HG03108 (cell line): ENCODE results near the gene TBC1D10A.
"Not testable (repeated sequence)": the region's sequence is repeated elsewhere in the genome, so short reads cannot be mapped to it uniquely, and the experiment has no call there.

Source experiments
- ATAC-seq: cut with Tn5 transposase; IDR thresholded peaks from one replicate; pipeline ENCODE4 v1.9.1; 2021; ENCODE audit warnings: moderate library complexity; ENCODE audit not compliant: unreplicated experiment

Gene TBC1D10A

DNA sequence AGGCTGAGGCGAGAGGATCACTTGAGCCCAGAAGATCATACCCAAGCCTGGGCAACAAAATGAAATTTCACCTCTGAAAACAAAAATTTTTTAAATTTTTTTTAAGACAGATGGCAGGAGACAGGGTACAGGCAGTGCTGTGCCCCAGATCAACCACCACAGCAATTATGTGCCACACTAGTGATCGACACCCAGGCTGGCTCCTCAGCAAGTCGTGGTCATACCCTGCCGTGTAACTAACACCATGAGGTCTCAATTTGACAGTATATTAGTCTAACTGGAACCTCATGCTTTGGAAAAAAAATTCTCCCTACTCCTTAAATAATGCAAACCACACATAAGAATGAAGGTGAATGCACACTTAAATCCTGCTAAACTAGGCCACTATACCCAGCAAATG lies 21.7 kb upstream of the TBC1D10A start:
- ATAC-seq, result no peak

DNA sequence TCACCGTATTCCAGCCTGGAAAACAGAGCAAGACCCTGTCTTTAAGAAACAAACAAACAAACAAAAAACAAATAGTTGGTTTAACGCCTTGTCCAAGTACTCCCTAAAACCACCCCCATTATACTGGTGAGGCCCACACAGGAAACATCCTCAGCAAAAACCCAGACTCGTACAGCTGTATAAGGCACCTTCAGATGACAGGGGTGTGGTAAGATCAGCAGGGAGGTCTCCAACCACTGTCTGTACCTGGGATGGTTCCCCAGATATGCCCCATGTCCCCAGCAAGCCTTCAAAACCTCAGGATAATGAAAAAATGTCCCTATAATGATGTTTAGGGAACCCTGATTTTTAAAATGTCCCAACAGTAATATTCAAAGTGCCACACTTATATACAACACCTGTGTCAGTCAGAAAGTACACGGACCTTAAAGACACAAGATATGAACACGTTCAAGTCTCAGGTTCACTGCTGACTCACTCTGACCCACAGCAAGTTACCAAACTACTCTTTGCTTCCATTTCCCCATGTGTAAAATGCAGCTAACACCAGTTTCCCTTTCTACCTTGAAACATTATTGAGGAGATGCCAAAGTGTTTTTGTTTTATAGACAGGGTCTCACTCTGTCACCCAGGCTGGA lies 20.6 kb upstream of the TBC1D10A start:
- no peak for ATAC-seq

DNA sequence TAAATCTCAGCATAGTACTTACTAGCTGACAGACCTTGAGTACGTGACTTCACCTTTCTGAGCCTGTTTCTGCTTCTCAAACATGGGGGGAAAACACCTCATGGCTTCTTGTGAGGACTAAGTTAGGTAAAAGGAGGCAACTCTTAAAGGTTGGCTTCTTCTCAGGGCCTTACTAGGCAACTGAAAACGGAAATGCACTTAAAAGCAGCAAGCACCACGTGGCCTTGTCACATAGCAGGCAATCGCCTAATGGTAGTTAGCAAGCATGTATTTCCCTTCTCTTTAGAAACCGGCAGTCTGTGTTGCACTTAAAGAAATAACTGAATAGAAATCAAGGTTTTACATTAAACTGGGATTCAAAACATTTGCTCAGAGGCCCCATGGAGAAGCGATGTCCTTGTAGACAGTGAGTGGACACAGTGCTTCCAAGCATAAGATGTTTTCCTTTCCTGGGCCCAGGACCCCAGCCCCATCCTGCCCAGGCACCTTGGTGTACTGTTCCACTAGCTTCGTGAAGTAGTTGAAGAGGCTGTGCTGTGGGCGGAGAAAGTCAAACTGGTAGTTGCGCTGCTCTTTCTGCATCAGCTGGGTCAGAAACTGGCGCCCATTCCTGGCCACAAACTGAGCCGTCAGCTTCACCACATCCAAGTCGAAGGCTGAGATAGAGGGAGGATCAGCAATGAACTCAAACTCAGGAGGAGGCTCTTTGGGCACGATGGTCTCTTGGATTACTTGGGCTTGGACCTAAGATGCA lies 17.9 kb upstream of the TBC1D10A start:
- ATAC-seq, result no peak

DNA sequence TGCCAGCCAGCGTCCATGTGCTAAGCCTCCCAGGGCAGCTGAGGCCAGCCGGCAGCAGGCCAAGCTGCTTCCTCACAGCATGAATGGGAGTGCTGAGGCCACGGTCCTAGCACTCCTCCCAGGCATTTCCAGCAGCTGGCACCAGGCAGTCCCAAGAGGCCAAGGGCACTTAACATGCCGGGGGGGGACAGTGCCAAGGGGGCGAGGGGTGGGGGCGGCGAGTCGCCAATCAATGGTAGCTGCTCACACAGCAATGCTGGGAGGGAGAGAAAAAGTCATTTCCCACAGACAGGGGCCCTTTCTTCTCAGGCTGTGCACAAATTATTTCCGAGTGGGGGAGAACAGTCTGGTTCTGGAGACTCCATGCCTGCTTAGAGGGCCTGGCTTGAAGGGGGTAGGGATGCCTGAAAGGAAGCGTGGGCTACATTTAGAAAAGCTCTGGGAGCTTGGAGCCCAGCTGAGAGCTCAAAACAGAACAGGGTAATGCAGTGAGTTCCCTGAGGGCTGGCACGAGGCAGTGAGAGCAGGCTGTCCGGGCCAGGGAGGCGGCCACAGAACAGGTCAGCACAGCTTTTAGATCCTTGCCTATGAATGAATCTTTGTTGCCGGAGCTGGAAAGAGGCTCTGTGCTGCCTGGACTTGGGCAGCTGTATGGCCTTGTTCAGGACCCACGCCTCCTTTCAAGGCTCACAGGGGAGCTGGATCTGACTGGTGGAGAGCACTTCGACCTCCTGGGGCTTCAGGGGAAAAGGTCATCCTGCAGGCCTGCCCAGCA lies 14.4 kb upstream of the TBC1D10A start:
- ATAC-seq, result no peak

DNA sequence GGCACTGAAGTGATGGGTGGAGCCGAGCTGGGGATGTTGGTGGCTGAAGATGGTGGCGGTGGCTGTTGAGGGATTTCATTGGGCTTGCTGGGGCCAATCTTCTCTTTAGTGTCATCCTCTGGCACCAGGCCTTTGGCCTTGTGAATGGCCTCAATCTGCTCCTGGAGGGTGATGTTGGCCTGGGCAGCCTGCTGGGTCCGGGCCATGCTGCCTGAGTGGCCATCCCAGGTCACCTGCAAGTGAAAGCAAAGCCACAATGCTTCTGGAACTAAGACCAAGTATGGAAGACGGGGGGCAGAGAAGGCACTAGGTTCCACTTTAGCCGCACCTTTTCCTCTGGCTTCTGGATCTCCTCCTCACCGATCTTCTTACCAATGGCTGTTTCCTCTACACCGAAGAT lies 12.1 kb upstream of the TBC1D10A start:
- ATAC-seq, result no peak

DNA sequence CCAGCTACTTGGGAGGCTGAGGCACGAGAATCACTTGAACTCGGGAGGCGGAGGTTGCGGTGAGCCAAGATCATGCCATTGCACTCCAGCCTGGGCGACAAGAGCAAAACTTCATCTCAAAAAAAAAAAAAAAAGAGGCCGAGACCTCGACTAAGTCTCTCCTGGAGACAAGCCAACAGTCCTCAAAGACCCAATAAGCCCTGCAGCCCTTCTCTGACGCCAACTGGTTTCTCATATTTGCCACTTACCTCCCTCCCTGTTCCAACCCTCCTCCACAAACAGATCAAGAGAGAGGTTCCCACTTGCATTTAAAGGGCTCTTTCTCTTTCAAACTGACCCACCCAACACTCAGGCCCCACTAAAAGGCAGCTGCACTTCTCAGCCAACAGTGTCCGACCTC lies 11.6 kb upstream of the TBC1D10A start:
- not testable (repeated sequence) for ATAC-seq

DNA sequence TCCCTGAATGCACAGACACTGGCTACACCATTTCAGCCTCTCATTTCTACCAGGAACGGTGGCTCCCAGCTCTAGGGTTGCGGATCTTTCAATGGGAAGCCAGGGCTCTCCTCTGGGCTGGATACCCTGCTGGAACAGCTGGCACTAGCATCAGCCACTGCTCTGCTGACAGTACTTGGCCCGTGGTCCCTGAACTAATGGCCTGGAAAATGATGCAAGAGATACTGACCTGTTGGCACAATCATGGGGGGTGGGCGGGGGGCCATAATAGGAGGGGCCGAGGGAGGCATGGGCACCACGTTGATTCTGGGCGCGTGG lies 10.7 kb upstream of the TBC1D10A start:
- ATAC-seq, result no peak

DNA sequence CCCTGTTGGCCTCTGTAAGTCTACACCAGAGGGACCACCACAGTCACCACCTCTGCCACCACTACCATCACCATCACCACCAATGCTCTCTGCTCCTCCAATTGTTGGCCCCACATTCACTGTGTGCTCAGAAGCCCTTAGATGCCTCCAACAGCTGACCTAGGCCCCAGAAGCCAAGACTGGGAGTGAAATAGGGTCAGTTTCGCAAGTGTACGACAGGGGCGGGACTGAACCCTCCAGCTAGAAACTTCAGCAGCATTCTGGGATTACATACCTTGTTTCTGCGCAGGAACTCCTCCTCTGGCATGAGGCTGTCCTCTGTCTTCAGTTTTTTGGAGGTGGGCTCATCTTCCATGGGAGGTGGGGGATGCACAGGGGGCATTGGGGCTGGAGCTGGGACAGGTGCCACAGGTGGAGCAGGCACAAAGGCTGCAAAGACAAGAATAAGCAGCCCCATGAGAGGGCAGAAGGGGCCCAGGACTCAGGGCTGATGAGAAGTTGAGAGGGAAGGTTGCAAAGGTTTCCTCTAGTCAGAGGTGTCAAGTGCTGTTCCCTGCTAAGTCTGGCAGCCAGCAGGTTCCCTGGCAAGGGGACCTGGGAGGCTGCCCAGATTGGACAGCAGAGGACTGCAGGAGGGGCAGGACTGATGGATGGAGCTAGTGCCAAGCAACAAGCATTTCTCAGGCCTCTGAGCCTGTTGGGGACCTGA lies 10.2 kb upstream of the TBC1D10A start:
- ATAC-seq, result no peak

DNA sequence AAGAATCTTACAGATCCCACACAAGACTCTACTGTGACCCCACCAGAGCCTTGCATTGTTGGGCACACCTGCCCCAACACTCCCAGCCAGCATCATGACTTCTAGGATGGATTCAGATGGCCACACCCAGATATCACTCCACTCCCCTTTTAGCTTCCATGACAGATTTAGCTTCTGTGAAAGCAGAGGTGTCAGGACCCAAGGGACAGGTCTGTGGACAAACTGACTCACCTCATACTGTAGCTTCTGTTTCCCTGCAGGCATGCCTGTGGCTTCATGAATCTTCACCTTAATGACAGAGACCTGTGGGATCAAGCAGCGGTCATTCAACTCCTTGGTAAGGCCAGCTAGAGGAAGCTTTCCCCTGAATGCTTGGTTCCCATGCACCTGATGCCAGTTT lies 8.5 kb upstream of the TBC1D10A start:
- ATAC-seq, result no peak

DNA sequence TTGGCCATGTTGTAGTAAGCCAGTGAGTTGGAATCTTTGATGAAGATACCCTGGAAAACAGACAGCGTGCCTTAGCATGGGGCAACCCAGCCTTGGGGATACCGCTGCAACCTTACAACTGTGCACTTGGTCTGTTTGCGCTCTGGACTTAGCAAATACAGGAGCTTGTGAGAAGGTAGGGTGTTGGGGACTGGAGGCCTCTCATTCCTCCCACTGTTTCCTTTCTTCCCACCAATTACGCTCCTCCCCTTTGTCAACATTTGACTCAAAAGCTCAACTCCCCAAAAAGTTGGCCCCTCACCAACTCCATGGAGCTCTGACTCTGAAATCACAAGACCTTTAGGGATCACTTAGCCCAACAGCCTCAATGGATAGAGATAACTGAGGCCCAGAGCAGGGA lies 7.9 kb upstream of the TBC1D10A start:
- no peak for ATAC-seq

DNA sequence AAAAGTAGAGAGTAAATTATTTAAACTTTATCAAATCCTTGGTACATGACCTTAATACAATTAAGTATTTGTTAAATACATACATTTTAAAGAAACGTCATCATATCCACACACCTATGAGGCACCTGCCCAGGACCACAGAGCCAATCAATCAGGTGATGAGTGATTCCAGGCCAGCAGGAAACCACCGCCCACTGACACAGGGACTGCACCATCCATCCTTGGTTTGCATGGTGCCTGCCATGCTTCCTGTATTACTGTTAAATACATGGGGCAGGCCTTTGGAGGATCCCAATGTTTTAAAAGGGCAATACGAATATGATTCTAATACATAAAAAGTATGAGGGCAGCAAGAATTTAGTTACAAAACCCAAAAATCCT lies 7.0 kb upstream of the TBC1D10A start:
- ATAC-seq, result no peak

DNA sequence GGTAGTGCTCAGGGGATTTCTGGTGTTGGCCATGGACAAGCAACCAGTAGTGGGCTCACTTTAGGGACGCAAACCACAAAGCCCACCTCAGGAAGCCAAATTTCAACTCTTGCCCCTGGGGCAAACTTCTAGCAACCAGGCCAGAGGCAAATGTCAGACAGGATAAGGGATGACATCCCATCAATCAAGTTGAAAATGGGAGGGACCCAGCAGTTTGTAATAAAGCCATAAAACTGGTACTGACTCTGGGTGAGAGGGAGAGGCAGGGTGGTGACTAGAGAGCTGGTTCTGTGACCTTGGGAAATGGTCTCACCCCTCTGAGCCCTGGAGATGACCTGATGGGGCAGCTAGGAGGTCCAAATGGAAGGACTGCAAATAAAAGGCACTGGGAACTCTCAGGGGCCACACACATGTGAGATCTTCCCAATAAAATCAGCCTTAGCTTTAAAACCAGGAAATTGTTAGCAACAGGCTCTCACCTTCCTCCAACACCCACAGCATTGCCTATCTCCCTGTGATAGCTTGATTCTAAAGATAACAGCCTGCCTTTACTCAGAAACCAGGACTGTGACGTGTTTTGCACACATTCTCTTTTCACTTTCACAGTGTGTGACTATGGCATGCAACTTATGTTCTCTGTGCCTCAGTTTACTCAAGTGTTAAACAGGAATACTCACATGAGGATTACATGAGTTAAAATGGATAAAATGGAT lies 6.4 kb upstream of the TBC1D10A start:
- ATAC-seq, result no peak

DNA sequence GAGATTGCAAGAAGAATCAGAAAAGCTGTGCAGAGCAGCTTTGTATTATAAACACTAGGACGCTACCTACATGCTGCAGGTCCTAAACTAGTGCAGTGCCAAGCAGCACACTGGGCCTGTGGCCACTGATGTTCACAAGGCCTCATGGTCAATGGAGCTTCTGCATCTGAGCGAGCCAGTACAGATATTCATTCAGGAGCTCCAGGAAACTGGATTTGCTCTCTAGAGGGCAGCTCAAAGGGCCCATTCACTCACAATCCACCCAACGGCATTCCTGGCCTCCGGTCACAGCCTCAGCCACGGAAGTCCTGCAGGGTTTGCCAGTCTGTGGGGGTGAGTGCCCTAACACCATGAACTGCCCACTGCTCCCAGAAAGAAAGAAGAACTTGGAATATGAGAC lies 5.8 kb upstream of the TBC1D10A start:
- no peak for ATAC-seq

DNA sequence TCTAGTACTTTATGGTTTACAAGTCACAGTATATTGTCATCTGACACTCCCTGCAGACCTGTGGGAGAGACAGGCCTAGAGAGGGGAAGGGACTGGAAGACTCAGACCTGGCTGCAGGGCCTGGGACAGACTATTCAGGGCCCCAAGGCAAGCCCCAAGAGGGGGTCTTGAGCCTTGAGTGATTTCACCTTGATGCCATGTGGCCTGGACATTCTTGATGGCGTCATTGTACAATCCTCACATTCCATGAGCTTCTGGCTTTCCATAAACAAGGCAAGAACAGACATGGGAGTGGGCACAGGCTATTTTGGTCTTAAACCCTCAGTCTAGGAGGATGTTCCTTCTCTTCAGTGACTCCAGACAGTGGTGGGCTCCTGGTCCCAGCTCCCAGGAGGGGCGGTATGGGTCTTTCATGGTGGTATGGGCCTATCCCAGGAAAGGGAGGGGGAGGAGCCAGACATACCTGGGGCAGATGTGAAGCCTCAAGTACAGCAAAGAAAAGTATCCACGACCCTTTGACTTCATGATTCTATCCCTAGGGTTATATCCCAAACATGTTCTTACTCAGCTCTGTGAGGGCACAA lies 1.8 kb upstream of the TBC1D10A start:
- ATAC-seq, result no peak

DNA sequence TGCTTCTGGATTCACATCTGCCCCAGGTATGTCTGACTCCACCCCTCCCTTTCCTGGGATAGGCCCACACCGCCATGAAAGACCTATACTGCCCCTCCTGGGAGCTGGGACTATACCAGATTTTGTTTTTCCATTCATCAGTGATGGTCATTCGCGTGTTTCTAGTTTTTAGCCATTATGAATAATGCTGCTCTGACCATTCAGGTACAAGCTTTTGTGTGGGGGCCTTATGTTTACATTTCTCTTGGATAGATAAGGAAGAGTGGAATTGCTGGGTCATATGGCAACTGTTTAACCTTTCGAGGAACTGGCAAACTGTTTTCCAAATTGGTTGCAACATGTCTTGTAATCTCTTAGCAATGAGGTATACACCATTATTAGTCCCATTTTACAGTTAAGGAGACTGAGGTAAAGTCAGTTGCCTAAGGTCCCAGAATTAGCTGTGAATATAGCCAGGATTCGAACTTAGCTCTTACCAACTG lies 1.2 kb upstream of the TBC1D10A start:
- ATAC-seq, result no peak

DNA sequence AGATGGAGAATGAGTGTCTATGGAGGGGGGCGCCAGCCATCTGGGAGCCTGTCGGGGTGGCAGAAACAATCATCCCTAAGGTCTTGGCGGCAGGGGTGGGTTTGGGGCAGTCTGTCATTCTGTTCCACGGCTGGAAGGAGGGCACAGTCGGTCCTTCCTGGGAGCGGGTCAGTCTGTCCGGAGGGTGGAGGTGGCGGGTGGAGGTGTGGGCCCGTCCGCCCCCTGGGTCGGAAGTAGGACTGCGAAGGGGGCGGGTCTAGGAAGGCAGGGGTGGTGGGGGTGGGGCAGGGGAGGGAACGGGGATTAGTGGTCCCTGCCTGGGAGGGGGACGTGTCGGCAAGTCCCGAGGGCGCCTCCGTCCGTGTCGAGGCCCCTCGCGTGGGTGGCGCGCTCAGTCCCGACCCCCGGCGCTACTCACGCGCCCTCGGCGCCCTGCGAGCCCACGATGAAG lies 461 bp downstream of the TBC1D10A start:
- ATAC-seq, result peak; percentile 16

DNA sequence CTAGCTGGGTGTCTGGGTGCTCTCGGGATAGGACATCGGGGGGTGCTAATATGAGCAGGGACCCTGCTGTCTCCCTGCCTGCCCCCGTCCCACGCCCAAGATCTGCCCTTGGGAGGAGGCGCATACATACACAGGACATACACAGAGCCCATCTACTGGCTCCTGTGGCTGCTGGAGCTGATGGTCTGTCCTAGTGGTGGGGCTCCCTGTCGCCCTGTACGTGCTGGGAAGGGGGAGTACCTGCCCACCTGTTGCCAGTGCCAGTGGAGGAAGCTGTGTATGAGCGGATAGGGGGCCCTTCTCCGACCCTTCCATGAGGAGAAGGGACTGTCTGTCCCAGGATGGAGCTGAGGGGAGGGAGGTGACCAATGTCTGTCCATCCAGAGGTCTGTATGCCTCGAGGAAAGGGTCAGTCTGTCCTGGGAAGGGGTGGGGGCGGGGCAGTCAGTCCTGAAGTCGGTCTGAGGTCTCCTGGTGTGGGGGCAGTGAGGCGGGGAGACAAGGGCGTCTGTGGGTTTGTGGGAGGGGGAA lies 952 bp downstream of the TBC1D10A start:
- no peak for ATAC-seq

DNA sequence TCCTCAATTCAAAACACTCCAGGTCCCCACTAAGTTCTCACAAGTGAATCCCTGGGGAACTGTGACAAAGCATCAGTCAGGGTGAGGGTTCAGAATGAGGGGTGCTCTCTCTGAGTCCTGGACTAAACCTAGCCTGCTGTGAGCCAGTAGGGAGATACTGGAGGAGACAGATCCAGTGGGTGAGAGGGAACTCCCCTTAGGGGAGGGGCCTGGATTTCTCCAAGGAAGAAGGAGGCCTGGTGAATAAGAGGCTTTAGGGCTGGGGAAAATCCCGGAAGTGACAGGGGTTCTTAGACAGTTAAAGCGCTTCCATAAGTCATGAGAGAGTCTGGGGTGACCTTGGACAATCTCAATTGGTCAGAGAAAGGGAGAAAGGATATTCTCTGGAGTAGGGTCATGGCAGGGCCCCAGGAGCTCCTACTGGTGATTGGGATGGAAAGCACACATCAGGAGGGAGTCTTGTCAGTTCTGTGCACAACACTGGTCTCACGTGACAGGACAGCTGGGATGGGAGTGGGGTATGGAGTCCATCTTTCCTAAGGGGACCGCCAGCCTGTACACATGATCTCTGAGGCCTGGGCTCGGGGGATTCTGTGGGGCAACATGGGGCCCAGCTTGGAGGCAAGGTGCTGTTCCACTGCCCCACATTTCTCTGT lies 1.5 kb downstream of the TBC1D10A start:
- ATAC-seq, result no peak

DNA sequence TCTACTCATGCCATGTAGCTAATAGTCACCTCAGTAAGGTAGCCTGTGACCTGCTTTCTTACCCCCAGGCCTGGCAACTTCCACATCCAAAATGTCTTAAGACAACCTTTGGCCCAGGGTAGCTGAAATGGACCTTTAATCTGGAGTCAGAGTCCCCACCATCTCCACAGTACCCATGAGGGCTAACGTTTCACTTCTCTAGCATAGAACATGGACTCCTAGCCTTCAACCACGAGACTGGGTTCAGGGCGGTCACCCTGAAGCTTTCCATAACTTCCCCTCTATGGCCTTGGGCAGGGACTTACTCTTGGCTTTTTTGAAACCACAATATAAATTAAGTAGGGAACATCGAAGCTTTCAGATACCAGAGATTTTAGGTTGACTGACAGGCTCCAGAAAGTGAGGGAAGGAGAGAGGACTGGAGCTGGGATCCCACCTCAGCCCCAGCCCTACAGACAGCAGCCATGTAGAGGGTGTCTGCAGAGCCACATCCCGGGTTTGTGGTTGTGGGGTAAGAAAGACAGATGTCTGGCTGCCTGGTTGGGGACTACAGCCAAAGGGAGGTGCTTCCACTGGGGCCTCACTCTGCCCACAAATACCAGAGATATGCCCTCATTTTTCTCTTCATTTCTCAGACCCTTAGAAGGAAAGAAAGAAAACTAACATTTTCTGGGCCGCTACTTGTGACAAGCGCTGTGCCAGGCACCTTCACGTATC lies 2.6 kb downstream of the TBC1D10A start:
- no peak for ATAC-seq
